HCT116 (cell line): ENCODE measurements around the gene MINAR1. TPM values are rescaled to one million over a fixed set of nuclear protein-coding genes. Genes with fewer than 3 reads are reported as not detected.

ENCODE experiments used
- ATAC-seq: fragments of 200-7000 bp; cut with Tn5 transposase; 2 replicates; pipeline ENCODE4 v1.9.1; 2020; ENCODE audit warnings: mild to moderate bottlenecking, moderate library complexity
- BruUV-seq: library from RNA; stranded (reverse); fragments of 400-500 nt; replicated peaks from 2 replicates; lab custom pipeline; 2021; lab: Mats Ljungman, UMichigan
- CTCF ChIA-PET: fragments of 300-600 bp; sonication (Branson Sonifier 250); formaldehyde crosslinking; loops from one replicate; lab custom pipeline; 2021; ENCODE audit warnings: antibody characterized with exemption; lab: Charles Lee
- POLR2A ChIA-PET: fragments of 300-600, 350-600 bp; sonication (Branson Sonifier 250); formaldehyde crosslinking; loops from one replicate; lab custom pipeline; 2021; ENCODE audit warnings: antibody characterized with exemption; lab: Charles Lee
- RAD21 ChIA-PET, 2 experiments: fragments of 300-600 bp; sonication (Branson Sonifier 250); formaldehyde crosslinking; loops; one replicate each; lab custom pipeline; 2023; ENCODE audit warnings: low total read pairs in 2 of 2; ENCODE audit not compliant: uncharacterized antibody in 2 of 2, unreplicated experiment in 2 of 2, low non-redundant PET in 1 of 2; lab: Charles Lee
- DNase-seq: peaks from one replicate; pipeline ENCODE4 v3.0.0-alpha.2; 2010; ENCODE audit warnings: low read depth, low spot score
- H2AFZ ChIP-seq: fragments of 200-600 bp; shearing (Covaris generic), sonication (generic); 2 replicates; pipeline ENCODE4 v1.6.1; 2017; ENCODE audit warnings: low read depth, mixed run types, mixed read lengths, antibody characterized with exemption, low read length; ENCODE audit not compliant: poor library complexity, severe bottlenecking
- H3K27ac ChIP-seq: 2 replicates; pipeline ENCODE4 v1.5.1; 2012; ENCODE audit warnings: low read depth, low read length
- H3K27me3 ChIP-seq: fragments of 200-600 bp; sonication (generic); 2 replicates; pipeline ENCODE4 v1.6.1; 2016; ENCODE audit warnings: mixed run types, low read length, mixed read lengths; ENCODE audit not compliant: insufficient read depth
- H3K36me3 ChIP-seq, 2 experiments: fragments of 200-500 bp in 1 of 2; fragments of 200-600 bp in 1 of 2; sonication (Bioruptor generic) in 1 of 2; sonication (generic) in 1 of 2; 2 replicates each; pipeline versions ENCODE4 v1.5.1 to v1.6.1; 2014 to 2016; ENCODE audit warnings: low read length in 2 of 2, inconsistent platforms in 1 of 2, mixed read lengths in 1 of 2, mixed run types in 1 of 2; ENCODE audit not compliant: insufficient read depth in 2 of 2, control insufficient read depth in 1 of 2
- H3K4me1 ChIP-seq, 2 experiments: fragments of 200-600 bp in 1 of 2; sonication (generic) in 1 of 2; 2 replicates each; pipeline versions ENCODE4 v1.5.1 to v1.6.1; 2012 to 2017; ENCODE audit warnings: low read length in 2 of 2, inconsistent platforms in 1 of 2, mild to moderate bottlenecking in 1 of 2, mixed read lengths in 1 of 2, mixed run types in 1 of 2, moderate library complexity in 1 of 2; ENCODE audit not compliant: insufficient read depth in 2 of 2, control insufficient read depth in 1 of 2
- H3K4me2 ChIP-seq: fragments of 200-600 bp; sonication (generic); 2 replicates; pipeline ENCODE4 v1.6.1; 2017; ENCODE audit warnings: mixed run types, low read length, mixed read lengths
- H3K4me3 ChIP-seq, 2 experiments: fragments of 200-600 bp in 1 of 2; sonication (generic) in 1 of 2; replicated peaks in 1 of 2; 2 replicates each; pipeline ENCODE4 v1.5.1; 2011 to 2016; ENCODE audit warnings: low read length in 2 of 2, control low read depth in 1 of 2, low read depth in 1 of 2, mild to moderate bottlenecking in 1 of 2, mixed read lengths in 1 of 2, mixed run types in 1 of 2
- H3K79me2 ChIP-seq: fragments of 200-600 bp; sonication (generic); 2 replicates; pipeline ENCODE4 v1.6.1; 2017; ENCODE audit warnings: mild to moderate bottlenecking, mixed run types, low read length, moderate library complexity, mixed read lengths; ENCODE audit not compliant: insufficient read depth
- H3K9ac ChIP-seq: fragments of 200-600 bp; sonication (generic); 2 replicates; pipeline ENCODE4 v1.6.1; 2016; ENCODE audit warnings: low read length, mixed read lengths
- H3K9me2 ChIP-seq: fragments of 200-600 bp; sonication (generic), shearing (Covaris generic); 2 replicates; pipeline ENCODE4 v1.6.1; 2017; ENCODE audit warnings: mixed run types, mild to moderate bottlenecking, moderate library complexity; ENCODE audit not compliant: insufficient read depth
- H3K9me3 ChIP-seq, 2 experiments: fragments of 200-500 bp in 1 of 2; fragments of 200-600 bp in 1 of 2; sonication (Bioruptor generic) in 1 of 2; sonication (generic) in 1 of 2; 2 replicates each; pipeline ENCODE4 v1.6.1; 2014 to 2017; ENCODE audit warnings: low read length in 2 of 2, mixed read lengths in 2 of 2, inconsistent platforms in 1 of 2, low read depth in 1 of 2, mild to moderate bottlenecking in 1 of 2, mixed run types in 1 of 2, moderate library complexity in 1 of 2; ENCODE audit not compliant: control insufficient read depth in 1 of 2, insufficient read depth in 1 of 2
- H4K20me1 ChIP-seq: fragments of 200-600 bp; sonication (generic), shearing (Covaris generic); 2 replicates; pipeline ENCODE4 v1.6.1; 2017; ENCODE audit warnings: mixed run types, mild to moderate bottlenecking, moderate library complexity; ENCODE audit not compliant: insufficient read depth
- CEBPB ChIP-seq: IDR thresholded peaks from 2 replicates; pipeline ENCODE4 v1.6.1; 2012; ENCODE audit warnings: low read depth
- EGR1 ChIP-seq: IDR thresholded peaks from 2 replicates; pipeline ENCODE4 v1.6.1; 2012; ENCODE audit warnings: low read depth
- EZH2 ChIP-seq: fragments of 200-600 bp; sonication (generic); IDR thresholded peaks from 2 replicates; pipeline ENCODE4 v1.6.1; 2017; ENCODE audit warnings: antibody characterized with exemption, mixed run types
- EZH2phosphoT487 ChIP-seq: fragments of 200-600 bp; IDR thresholded peaks from 2 replicates; pipeline ENCODE4 v1.6.1; 2018; ENCODE audit warnings: antibody characterized with exemption, borderline replicate concordance
- JUND ChIP-seq: IDR thresholded peaks from 2 replicates; pipeline ENCODE4 v1.6.1; 2012
- POLR2A ChIP-seq: IDR thresholded peaks from 2 replicates; pipeline ENCODE4 v1.7.0; 2011; ENCODE audit warnings: borderline replicate concordance; ENCODE audit not compliant: insufficient read depth, insufficient read length; ENCODE audit errors: extremely low read depth
- POLR2AphosphoS5 ChIP-seq: IDR thresholded peaks from 2 replicates; pipeline ENCODE4 v1.6.1; 2011; ENCODE audit warnings: mild to moderate bottlenecking, low read depth, low read length, moderate library complexity
- REST ChIP-seq: IDR thresholded peaks from 2 replicates; pipeline ENCODE4 v1.6.1; 2012; ENCODE audit warnings: low read depth
- SRF ChIP-seq: IDR thresholded peaks from 2 replicates; pipeline ENCODE4 v1.6.1; 2012; ENCODE audit warnings: low read depth
- TCF7L2 ChIP-seq: IDR thresholded peaks from 2 replicates; pipeline ENCODE4 v1.7.0; 2011; ENCODE audit warnings: borderline replicate concordance, inconsistent platforms; ENCODE audit not compliant: insufficient read depth, insufficient read length; ENCODE audit errors: extremely low read depth
- YY1 ChIP-seq: IDR thresholded peaks from 2 replicates; pipeline ENCODE4 v1.6.1; 2011; ENCODE audit warnings: low read length, low read depth, moderate library complexity, mild to moderate bottlenecking; ENCODE audit not compliant: insufficient replicate concordance; ENCODE audit errors: extremely low read depth
- intact Hi-C: fragments of 100-400 bp; cut with micrococcal nuclease; formaldehyde crosslinking; loops from 2 replicates; pipeline ENCODE4 v1.10.0; 2022
- total RNA-seq: library from RNA; stranded (reverse); gene quantifications from one replicate; pipeline ENCODE4 v1.2.1, GENCODE V29; 2021; ENCODE audit not compliant: unreplicated experiment
- TF ChIP-seq, protein P1 (sequence below): IDR thresholded peaks from 2 replicates; pipeline ENCODE4 v1.6.1; 2011; ENCODE audit warnings: mild to moderate bottlenecking, low read length, moderate library complexity; ENCODE audit not compliant: insufficient replicate concordance; ENCODE audit errors: extremely low read depth

The MINAR1 gene
- total RNA-seq, 1 experiment from 2014 or later, result 1.9 TPM

DNA sequence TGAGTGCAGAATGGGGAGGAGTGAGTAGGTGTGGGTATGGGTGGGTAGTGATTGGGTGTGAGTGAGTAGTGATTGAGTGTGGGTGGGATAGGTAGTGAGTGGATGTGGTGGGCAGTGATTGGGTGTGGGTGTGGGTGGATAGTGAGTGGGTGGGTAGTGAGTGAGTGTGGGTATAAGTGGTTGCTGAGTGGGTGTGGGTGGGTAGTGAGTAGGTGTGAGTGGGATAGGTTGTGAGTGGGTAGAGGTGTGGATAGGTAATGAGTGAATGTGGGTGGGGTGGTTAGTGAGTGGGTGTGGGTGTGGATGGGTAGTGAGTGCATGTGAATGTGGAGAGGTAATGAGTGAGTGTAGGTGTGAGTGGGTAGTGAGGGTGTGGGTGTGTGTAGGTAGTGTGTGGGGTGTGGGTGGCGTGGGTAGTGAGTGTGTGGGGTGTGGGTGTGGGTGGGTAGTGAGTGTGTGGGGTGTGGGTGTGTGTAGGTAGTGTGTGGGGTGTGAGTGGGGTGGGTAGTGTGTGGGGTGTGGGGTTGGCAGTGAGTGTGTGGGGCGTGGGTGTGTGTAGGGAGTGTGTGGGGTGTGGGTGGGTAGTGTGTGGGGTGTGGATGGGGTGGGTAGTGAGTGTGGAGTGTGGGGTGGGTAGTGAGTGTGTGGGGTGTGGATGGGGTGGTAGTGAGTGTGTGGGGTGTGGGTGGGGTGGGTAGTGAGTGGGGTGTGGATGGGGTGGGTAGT lies 5.3 kb downstream of the MINAR1 start:
- Histone ChIP-seq H3K36me3 (no peaks in the 10 kb centered on the region), H3K4me3 (no peak overlapping the region), H3K27ac (no peak overlapping the region), H2AFZ (no peak overlapping the region), H3K27me3 (no peaks in the 10 kb centered on the region), H3K9ac (no peak overlapping the region), H4K20me1 (no peaks in the 10 kb centered on the region), H3K9me2 (no peaks in the 10 kb centered on the region), H3K4me2 (no peak overlapping the region), H3K9me3 (no peaks in the 10 kb centered on the region), H3K4me1 (no peaks in the 10 kb centered on the region), H3K79me2 (no peaks in the 10 kb centered on the region)
- ATAC-seq (no peak), DNase-seq (no peak)
- ChIA-PET CTCF (no interaction called here), POLR2A (no interaction called here), RAD21 (no interaction called here)
- BruUV-seq, result no TSS peak
- intact Hi-C loops, result no loop called here
- no peak for TF ChIP-seq TCF7L2
- TF ChIP-seq SRF, result no peak
- TF ChIP-seq REST, result no peak
- no peak for TF ChIP-seq EGR1
- no peak for TF ChIP-seq JUND
- no peak for TF ChIP-seq EZH2phosphoT487
- TF ChIP-seq, protein P1, sequence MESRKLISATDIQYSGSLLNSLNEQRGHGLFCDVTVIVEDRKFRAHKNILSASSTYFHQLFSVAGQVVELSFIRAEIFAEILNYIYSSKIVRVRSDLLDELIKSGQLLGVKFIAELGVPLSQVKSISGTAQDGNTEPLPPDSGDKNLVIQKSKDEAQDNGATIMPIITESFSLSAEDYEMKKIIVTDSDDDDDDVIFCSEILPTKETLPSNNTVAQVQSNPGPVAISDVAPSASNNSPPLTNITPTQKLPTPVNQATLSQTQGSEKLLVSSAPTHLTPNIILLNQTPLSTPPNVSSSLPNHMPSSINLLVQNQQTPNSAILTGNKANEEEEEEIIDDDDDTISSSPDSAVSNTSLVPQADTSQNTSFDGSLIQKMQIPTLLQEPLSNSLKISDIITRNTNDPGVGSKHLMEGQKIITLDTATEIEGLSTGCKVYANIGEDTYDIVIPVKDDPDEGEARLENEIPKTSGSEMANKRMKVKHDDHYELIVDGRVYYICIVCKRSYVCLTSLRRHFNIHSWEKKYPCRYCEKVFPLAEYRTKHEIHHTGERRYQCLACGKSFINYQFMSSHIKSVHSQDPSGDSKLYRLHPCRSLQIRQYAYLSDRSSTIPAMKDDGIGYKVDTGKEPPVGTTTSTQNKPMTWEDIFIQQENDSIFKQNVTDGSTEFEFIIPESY, result no peak
- no peak for TF ChIP-seq POLR2A
- TF ChIP-seq CEBPB, result no peak
- no peak for TF ChIP-seq POLR2AphosphoS5
- no peak for TF ChIP-seq YY1
- TF ChIP-seq EZH2, result no peak
